Right renal pelvis (tissue), 4 donors: ENCODE data around the gene APOBEC3A. TPM values are rescaled to one million over a fixed set of nuclear protein-coding genes. Genes with fewer than 3 reads are reported as not detected.
"Not testable (repeated sequence)": the region's sequence is repeated elsewhere in the genome, so short reads cannot be mapped to it uniquely, and the experiment has no call there.

Experiments used
- DNase-seq, 4 donors: peaks; one replicate each; pipeline ENCODE4 v3.0.0-alpha.2; 2013; ENCODE audit warnings: low read depth in 4 of 4, low spot score in 3 of 4, missing footprints in 1 of 4
- polyA plus RNA-seq, 4 donors: library from polyadenylated mRNA; unstranded; fragments of 120-200 nt; gene quantifications; one replicate each; pipeline ENCODE4 v1.2.1, GENCODE V29; 2013; ENCODE audit not compliant: insufficient read length in 4 of 4

APOBEC3A gene
- polyA plus RNA-seq, 4 donors = not detected

GRCh38 chr22:38942702-38943101 is 14.7 kb upstream of the APOBEC3A start:
- DNase-seq = no peak

GRCh38 chr22:38943201-38943600 is 14.2 kb upstream of the APOBEC3A start:
- no peak for DNase-seq

GRCh38 chr22:38943882-38944281 is 13.5 kb upstream of the APOBEC3A start:
- no peak for DNase-seq

- DNase-seq = no peak
These were observed 12.8 kb upstream of the APOBEC3A start for GRCh38 chr22:38944653-38945052.

GRCh38 chr22:38945706-38946338 is 11.6 kb upstream of the APOBEC3A start:
- DNase-seq = not testable (repeated sequence)

- DNase-seq = no peak
These were observed 10.6 kb upstream of the APOBEC3A start for GRCh38 chr22:38946771-38947170.

- no peak for DNase-seq
These were observed 9.9 kb upstream of the APOBEC3A start for GRCh38 chr22:38947321-38948140.

- no peak for DNase-seq
These were observed 9.0 kb upstream of the APOBEC3A start for GRCh38 chr22:38948181-38948940.

- no peak for DNase-seq
These were observed 7.5 kb upstream of the APOBEC3A start for GRCh38 chr22:38949889-38950405.

GRCh38 chr22:38950527-38951295 is 6.7 kb upstream of the APOBEC3A start:
- no peak for DNase-seq

- DNase-seq = no peak
These were observed 5.7 kb upstream of the APOBEC3A start for GRCh38 chr22:38951734-38952133.

GRCh38 chr22:38952281-38952993 is 5.0 kb upstream of the APOBEC3A start:
- DNase-seq = no peak

- DNase-seq = no peak
These were observed 4.3 kb upstream of the APOBEC3A start for GRCh38 chr22:38953091-38953490.

- no peak for DNase-seq
These were observed 3.6 kb upstream of the APOBEC3A start for GRCh38 chr22:38953577-38954413.

GRCh38 chr22:38954414-38955043 is 2.9 kb upstream of the APOBEC3A start:
- no peak for DNase-seq

GRCh38 chr22:38955250-38955905 is 2.0 kb upstream of the APOBEC3A start:
- DNase-seq = no peak

GRCh38 chr22:38955926-38956325 is 1.5 kb upstream of the APOBEC3A start:
- no peak for DNase-seq

GRCh38 chr22:38956551-38956950 is 858 bp upstream of the APOBEC3A start:
- DNase-seq = no peak
